ENCODE data around the gene USP33.
"Not testable (repeated sequence)": the region's sequence is repeated elsewhere in the genome, so short reads cannot be mapped to it uniquely, and the experiment has no call there.

USP33 gene

DNA sequence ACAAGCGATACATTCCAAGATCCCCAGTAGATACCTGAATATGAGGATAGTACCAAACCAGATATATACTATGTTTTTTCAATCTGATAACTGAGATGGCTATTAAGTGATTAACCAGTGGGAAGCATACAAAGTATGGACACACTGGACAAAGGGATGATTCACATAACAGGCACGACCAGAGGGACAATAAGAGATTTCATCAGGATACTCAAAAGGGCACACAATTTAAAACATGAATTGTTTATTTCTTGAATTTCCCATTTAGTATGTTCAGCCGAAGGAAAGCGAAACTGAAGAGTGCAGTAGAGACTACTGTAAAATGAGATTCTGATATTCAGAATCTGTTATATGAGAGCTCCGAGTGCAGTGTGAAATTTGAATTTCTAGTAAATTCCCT is 87.8 kb downstream of the USP33 start:
- no peak for DNase-seq (ENCODE audit: low spot score)

DNA sequence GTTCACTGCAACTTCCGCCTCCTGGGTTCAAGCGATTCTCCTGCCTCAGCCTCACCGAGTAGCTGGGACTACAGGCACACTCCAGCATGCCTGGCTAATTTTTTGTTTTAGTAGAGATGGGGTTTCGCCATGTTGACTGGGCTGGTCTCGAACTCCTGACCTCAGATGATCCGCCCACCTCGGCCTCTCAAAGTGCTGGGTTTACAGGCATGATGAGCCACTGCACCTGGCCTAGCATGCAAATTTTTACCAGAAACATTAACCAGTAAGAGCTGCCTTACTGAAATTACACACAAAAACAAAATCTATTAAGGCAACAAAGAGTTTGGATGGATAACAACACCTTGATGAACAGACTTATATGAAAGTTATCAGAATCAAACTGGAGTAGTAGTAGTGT is 89.3 kb downstream of the USP33 start:
- no peak for DNase-seq (ENCODE audit: low spot score)

DNA sequence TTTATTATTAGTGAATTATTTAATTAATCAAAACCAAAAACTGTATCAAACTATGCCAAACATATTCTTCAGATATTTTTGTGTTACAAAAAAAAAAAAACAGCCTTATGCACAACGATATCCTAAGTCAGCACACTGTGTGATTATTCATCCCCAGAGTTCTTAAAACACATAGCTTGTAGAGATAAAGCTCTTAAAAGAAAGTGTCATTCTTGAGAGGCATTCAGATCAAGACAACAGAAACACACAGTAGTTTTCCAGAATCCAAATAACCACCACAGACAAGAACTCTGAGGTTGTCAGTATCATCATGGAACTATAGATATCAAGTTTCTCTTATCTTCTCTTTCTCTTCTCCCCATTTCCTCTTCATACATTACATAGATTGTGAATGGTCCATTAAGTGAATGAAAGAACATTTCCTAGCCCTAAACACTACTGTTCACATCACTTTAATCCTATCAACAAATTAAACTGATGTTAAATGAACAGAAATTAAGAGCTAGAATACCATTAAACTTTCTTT is 90.7 kb downstream of the USP33 start:
- DNase-seq (ENCODE audit: low spot score) = no peak

- no peak for DNase-seq (ENCODE audit: low spot score)
Measured at GRCh38 chr1:77664939-77665516, 94.6 kb downstream of the USP33 start.

- no peak for DNase-seq (ENCODE audit: low spot score)
Measured at GRCh38 chr1:77661696-77662095, 98.0 kb downstream of the USP33 start.

GRCh38 chr1:77659879-77660593 is 99.6 kb downstream of the USP33 start:
- DNase-seq (ENCODE audit: low spot score) = no peak

DNA sequence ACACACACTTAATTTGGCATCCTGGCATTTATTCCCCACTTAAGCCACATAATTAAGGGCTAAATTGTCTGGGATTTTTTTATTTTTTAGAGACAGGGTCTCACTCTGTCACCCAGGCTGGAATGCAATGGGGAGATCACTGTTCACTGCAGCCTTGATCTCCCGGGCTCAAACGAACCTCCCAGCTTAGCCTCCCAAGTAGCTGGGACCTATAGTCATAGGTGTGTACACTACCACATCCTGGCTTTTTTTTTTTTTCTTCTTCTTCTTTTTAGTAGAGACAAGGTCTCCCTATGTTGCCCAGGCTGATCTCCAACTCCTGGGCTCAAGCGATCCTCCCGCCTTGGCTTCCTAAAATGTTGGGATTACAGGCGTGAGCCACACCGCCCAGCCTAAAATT is 101.4 kb downstream of the USP33 start:
- DNase-seq (ENCODE audit: low spot score) = no peak

DNA sequence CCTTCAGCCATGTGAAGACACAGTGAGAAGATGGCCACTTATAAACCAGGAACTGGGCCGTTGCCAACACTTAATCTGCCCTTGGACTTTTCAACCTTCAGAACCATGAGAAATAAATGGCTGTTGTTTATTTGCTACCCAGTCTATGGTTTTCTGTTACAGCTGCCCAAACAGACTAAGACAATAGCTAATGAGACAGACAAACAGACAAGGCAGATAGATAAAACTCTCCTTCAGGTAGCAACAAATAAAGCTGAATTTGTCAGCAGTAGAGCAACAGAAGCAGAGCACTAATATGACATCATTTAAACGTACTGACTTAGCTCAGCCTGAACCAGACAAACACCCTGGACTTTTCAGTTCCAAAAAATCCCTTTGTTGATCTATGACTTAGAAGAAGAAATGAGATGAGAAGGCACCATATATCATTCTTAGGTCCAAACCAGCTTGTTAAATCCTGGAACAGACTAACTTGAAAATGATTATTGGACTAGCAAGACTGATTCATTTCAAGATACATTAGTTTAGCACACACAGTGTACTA is 104.1 kb downstream of the USP33 start:
- DNase-seq (ENCODE audit: low spot score) = no peak

- no peak for DNase-seq (ENCODE audit: low spot score)
Measured at GRCh38 chr1:77652970-77653516, 106.6 kb downstream of the USP33 start.

DNA sequence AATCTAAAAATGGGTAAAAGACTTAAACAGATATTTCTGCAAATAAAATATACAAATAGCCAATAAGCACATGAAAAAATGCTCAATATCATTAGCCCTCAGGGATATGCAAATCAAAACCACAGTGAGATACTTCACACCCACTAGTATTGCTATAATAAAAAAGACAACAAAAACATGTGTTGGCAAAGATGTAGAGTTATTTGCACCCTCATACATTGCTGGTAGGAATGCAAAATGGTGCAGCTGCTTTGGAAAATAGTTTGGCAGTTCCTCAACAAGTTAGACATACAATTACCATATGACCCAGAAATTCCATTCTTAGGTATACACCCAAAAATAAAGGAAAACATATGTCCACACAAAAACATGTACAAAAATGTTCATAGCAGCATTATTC is 107.4 kb downstream of the USP33 start:
- no peak for DNase-seq (ENCODE audit: low spot score)

DNA sequence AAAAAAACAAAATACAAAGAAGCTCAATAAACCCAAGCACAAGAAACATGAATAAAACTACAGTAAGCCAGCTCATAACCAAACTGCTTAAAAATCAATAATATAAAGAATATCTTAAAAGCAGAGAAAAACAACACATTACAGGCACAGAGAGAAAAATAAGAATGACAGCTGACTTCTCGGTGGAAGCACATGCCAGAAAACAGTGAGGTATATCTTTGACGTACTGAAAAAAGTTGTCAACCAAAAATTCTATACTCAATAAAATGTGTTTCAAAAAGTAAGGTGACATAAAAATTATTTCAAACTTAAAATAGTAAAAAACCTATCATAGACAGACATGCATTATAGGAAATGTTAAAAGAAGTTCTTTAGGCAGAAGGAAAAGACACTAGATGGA is 110.5 kb downstream of the USP33 start:
- DNase-seq (ENCODE audit: low spot score) = no peak

GRCh38 chr1:77646224-77646623 is 113.4 kb downstream of the USP33 start:
- DNase-seq (ENCODE audit: low spot score) = not testable (repeated sequence)
